Measurements from ENCODE around the gene DLK1.

The DLK1 gene

DNA sequence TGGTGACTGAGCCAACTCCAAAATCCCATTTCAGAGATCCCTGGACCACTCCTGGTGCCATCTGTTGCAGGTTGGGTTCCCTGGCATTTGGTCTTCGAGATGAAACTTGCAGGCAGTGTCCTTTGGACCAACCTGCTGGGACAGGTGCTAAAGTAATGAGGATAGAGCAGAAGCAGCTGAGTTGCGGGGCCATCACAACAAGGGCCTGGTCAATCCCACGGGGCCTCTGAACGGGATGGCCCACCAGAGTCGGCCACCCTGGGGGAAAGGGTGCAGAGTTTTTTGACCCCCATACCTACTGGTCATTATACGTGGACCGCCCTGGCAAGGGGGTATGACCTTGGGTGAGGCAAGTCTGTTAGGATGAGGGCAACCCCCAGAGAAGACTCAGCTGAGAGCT lies 39.3 kb downstream of the DLK1 start:
- DNase-seq = no peak

DNA sequence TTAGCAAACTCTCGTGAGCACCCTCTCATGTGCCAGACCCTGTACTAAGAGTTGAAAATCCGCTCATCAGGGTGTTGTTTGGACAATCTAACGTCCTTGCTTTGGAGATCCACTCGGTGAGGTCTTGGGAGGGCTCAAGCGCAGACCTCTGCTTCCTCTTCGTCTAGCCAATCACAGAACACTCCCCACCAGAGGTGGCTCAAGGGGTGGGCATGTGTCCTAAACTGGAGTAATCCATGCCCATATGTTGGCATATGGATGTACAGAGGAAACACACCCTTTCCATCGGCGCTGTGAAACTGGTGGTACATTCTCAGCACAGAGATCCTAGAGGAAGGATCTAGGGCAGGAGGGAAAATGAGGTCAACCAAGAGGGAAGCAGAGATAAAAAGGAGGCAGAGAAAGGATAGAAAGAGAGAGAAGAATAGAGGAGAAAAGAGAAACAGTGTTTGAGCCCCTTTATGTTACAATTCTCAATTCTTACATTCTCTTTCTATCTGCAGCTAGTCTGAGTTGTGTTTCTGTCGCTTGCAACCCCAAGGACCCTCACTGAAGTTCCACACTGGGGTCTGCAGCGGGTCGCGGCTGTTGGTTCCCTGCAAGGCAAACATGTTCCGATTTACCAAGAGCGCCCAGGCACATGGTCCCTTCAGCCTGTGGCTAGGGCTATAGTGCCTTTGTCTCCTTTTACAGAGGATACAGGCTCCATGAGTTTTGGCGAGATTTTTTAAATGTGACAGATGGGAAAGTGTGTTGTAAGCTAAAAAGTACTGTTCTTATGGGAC lies 40.5 kb downstream of the DLK1 start:
- no peak for DNase-seq

DNA sequence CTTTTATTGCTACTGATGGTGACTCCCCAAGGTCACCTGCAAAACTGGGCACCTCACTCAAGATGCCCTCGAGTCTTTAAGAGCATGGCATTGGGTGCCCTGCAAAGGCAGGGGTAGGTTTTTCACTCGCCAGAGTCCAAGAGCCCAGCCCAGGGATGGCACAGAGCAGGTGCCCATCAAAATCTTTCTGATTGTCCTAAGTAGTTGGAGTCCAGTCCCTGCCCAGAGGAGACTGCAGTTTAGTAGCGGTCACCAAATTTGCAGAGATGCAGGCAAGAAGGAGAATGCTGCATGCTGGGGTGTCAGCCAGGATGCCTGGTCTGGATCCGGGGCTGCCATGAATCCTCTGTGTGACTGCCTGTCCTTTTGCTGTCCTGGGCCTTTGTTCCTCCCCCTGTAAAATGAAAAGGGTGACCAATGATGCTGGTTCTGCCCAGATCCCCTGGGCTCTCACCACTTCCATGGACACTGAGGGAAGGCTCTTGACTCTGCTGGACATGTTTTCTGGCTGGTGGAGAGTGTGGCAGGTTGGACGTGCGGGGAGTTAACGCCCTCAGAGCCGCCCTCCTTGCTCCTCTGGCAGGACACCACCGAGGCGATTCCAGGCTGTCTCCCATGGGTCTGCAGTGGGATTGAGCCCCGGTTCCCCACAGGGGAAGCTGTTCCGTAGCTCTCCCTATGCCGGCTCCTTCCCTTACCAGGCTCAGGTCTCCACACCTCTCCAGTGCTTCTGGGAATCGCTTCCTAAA lies 41.3 kb downstream of the DLK1 start:
- DNase-seq = no peak

DNA sequence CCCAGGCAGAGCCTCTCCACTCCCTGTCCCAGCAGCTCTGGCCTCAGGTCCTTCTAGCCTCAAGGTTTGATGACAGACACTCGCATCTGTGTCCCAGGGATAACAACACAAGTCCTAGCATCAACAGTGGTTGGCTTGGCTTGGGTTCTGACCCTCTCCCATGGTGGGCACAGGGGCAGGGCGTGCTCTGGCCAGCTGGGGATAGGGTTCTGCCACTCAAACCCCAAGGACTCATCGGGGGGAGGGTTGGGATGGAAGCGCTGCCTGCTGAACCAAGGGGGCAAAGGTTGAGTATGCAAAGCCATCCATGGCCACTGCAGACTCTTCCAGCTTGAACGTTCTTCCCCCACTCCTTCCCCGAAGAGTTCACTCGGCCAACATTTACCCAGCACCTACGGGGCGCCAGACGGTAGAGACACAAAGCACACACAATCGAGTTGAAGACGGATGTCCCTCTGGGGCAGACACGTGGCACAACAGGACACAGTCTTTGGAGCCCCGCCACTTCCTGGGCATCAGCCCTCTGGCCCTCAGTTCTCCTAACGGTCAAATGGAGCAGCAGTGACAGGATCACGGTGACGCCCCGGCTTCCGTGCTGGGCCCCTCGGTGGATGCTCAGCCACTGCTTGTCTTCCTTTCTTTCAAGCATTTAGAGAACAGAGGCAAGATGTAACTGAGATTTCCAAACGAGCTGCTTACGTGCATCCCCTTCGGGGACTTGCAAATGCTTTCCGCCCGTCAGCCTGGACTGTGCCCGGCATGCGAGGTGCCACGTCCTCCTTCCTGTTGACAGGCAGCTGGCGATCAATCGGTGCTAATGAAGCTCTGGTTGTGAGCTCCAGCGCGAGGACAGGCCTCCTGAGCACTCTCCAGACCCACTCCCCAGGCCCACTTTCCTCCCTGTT lies 42.6 kb downstream of the DLK1 start:
- DNase-seq = no peak

DNA sequence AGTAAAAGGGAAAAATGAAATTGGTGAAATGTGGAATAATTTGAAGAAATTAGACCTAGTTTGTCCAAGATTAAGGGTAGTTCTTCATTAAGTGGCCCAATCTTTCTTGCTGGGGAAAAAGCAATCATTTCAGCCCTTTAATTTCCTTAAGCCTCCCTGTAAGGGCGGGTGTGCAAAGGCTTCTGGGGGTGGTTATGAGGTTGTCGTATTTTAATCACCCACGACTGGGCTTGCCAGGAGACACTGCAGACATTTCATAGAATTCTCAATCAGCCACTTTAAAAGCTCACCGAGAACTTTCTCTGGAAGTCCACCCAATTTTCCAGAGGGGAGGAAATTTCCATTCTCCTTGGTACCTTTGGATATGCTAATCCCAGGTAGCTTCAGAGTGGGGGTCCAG lies 43.4 kb downstream of the DLK1 start:
- DNase-seq = no peak

DNA sequence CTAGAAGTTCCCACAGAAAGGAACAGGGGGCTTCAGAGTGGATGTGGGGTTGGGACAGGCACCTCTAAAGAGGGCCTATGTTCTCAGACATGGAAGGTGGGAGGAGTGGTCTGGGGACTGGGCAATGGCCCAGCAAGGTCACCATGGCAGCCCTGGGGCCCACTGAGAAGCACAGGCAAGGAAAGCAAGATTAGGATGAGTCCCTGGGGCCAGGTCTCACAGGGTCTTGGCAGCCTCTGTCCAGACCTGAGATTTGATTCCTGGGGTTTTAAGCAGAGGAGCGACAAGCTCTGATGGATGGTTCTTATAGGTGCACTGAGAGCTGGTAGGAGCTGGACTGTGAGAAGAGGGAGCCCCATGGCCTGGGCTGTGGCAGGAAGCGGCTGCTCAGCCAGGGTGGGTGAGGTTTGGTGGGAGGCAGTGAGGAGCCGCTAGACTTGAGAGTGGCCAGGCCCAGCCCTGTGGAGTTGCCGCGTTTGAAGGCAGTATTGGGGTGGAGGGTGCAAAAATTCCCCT lies 44.0 kb downstream of the DLK1 start:
- no peak for DNase-seq

DNA sequence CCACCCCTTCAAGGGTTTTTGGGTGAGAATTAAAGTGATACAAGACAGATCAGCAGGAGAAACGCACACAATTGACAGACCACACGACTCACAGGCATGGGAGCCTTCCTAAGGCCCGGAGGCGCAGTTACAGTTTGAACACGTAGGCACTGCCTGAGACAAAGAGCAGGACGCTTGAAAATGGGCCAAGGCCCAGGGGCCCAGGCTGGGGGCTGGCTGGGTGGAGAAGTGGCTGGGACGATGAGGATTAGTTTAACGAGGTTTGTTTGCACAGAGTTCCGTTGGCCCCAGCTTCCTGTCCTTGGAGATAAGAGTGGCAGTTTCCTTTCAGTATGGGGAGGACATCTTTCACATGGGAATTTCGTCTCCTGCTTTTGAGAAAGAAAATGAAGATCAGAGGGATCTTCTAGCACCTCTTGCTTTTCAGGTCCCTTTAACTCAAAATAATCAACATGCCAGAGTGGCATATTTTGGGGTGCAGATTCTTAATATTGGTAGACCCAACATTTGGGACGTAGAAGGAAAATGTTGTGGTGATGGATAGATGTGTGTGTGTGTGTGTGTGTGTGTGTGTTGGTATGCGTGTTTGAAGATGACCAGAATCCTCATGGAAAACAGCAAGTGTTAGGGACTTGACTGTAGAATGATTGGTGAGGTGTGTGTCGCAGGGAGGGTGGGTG lies 44.6 kb downstream of the DLK1 start:
- DNase-seq = peak; percentile 39

DNA sequence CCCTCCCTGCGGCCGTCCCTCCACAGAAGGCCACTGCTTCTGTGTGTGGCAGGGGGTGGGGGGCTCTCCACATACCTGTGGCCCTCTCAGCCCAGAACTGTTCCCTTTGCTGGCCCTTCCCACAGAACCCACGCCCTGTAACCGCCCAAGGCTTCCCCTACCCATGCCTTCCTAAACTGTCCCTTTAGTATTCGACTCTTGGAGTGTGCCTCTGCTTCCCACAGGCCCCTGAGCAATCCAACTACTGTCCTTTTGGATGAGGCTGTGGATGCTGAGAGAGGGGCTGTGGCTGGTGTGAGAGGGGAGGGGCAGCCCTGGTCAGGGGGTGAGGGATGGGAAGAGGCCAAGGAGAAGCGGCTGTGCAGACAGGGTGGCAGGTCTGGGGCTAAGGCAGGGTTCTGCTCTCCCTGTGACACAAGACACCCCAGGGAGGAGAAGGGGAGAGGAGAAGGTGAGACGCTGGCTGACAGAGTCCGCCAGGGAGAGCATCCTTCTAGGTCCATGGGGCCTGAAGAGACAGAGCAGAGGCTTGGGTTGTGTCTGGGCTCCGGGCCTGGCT lies 46.0 kb downstream of the DLK1 start:
- DNase-seq = no peak

DNA sequence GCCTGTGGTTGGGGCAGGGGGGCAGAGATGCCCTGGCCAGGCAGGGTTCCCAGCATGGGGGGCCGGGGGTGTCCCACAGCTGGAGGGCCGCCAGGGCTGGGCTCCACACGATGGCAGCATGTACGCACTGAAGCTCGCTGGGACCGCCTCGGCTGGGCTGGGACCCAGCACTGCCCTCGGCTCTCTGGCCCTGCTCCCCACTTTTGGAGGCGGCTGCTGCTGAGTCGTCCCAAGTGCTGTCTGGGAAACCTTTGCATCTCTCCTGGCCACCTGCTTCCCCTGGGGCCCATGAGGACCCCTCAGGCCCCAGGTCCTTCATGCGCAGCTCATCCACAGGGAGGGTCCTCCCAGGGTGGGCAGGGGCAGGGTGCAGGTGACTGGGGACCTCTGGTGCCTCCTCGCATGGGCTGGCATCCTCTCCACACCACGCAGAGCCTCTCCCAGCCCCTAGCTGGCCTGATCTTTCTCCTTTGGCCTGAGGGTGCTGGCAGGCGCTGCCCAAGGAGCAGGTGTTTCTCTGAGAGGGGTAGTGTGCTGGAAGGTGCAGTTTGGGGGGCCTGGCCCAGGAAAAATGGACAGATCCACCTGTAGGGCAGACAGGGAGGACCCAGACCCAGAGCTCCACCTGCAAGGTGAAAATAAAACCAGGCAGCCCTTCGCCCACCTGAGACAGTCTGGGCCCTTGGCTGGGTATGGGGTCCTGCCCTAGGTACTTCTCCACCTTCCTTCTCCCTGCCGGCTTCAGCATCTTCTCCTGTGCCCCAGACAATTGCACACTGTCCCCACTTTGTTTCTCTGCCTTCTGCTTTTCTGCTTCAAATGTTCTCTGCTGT lies 46.9 kb downstream of the DLK1 start:
- DNase-seq = no peak

DNA sequence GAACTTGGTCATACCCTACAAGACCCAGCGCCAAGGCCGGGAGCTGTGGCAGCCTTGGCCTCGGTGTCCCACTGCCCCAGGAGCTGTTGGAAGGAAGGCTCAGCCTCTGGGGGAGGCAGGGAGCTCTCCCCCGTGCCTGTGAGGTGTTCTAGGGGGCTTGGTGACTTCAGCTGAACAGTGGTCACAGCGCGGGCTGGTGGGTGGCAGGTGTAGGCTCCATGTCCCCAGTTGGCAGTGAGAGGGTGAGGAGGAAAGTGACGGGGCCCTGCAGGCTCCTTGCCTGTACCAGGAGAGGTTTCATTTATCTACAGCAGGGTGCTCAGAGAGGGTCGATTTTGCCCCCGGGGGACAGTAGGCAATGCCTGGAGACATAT lies 47.5 kb downstream of the DLK1 start:
- DNase-seq = no peak

DNA sequence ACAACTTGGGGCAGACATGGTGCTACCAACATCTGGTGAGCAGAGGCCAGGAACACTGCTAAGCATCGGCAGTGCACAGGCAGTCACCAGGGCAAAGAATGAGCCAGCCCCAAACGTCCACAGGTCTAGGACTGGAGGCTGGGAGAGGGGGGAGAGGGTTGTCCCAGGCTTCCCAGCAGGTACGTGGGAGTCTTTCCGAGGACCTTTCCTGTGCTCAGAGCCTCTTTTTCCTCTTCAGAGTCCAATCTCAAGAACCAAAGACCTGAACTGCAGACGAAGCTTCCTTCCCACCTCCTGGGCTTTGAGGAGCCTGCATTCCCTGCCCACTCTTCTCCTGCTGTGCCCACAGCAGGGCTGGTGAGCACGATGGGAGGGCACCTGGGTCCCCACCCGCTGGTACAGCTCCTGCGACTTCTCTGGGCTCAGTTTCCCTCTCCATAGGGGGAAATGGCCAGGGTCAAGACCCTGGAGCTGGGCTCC lies 48.7 kb downstream of the DLK1 start:
- DNase-seq = no peak

DNA sequence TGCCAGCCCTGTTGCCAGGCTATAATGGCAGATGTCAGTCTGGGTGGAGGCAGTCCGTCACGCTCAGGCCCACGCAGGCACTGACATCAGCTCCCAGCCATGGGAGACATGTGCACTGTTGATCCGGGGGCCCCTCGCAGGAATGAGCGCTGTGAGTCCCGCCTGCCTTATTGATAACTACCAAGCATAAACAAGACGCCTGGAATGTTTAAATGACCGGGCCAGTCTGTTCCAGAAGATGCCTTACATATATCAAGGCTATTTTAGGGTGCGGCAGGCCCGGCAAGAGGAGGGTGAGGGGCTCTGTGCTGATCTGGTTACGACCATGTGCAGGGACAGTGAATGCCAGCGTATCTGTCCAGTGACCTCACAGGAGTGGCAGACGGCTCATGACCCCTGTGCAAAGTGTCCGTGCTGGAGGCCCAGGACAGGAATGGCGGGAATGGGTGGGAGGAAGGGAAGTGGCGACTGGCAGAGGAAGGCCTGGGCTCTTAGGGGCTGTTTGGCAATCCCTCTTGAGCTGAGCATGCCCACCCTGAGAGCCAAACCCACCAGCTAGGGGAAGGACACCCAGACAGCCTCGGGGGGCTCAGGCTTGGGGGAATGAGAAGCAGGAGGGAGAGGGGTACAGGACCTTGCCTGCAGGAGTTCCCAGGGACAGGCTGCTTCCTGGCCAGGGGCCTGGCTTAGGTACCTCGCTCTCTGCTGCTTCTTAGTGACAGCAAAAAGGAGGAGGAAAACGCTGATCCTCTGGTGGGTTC lies 49.3 kb downstream of the DLK1 start:
- DNase-seq = no peak

DNA sequence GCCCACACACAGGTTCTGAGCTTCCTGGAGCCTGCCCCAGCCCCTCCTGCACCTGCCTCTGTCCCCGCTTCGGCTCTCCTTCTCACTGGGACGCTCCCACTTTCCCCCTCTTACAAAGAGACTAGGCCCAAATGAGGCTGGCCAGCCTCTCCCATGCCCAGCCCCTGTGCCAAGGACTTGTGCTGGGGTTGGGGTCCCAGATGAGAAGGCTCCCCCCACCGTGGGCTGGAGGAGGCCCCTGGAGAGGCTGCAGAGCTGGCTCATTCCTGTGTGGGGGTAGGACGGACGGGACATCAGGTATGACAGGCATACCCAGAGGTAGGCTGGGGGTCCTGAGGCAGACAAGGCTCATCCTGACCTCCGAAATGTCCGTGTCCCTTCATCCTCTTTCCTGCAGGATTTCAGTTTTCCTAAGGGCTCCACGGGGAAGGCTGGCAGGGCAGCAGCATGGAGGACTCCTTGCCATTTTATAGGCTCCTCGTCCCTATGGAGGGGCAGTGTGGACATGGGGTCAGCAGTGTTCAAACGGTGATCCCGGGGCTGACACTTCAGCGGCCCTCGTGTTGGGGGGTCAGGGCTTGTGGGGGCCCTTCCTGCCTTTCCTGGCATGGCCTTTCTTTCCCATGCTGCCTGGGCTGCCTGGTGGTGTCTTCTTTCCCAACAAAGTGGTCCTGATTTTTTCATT lies 50.1 kb downstream of the DLK1 start:
- DNase-seq = no peak

DNA sequence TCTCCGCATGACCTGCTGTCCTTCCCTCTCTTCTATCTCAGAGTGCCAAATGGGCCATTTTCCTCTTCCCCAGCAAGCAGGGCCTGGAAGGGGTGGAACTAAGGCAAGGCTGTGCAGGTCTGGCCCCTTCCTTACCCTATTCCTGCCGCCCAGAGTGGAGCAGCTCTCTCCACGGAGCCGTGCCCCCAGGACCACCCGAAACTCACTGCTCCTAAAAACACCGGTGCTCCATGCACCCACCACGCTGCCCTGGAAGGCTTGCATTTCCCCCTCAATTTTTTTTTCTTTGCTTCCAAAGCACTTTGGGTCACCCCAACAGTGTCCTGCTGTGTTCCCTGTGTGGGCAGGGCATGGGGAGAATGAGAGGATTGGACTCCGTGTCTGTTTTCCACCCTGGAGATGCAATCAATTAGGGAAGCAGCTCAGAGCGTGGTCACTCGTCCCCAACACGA lies 50.7 kb downstream of the DLK1 start:
- DNase-seq = no peak

DNA sequence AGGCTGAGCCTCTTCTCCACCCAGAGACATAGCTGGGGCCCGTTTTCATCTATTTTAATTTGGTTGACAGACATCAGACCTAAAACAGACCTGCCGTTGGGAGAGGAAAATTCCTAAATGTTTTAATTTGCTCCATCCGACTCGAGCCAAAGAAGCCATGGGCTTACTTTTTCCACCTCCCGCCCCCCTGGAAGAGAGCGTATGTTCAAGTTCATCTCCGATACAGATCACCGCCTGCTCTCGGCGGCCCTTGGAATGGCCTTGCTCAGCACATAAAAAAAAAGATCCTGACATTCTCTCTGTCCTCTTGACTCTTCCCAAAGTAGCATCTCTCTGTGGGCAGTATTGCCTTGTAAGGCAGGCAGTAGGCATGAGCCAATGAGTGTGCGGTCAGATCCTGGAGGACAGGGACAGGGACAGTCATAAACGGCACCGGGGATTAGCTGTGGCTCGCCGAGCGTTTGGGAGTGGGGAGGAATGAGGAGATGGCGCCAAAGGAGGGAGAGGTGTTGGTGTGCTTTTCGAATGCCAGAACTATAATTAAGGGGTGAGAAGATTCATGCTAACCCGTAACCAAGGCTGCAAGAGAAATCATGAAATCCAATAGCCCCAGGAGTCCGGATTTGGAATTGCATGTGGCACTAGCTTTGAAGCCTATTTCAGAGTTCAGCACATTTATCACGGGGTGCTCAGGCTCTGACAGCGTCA lies 51.3 kb downstream of the DLK1 start:
- DNase-seq = no peak

DNA sequence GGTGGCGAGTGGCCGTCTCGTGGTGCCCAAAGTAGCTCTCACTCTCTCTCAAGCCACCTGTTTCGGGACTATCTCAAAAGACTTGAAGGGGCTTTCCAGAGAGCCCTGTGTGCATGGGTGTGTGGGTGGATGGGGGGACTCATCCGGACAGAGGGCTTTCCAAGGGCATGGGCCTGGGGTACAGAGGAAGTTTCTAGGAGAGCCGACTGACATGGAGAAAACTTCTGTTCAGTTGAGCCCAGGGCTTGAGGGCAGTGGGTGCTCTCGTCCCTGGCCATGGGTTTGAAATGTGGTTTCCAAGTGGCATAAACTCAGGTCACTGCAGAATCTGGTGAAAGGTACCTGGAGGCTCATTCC lies 51.8 kb downstream of the DLK1 start:
- no peak for DNase-seq

DNA sequence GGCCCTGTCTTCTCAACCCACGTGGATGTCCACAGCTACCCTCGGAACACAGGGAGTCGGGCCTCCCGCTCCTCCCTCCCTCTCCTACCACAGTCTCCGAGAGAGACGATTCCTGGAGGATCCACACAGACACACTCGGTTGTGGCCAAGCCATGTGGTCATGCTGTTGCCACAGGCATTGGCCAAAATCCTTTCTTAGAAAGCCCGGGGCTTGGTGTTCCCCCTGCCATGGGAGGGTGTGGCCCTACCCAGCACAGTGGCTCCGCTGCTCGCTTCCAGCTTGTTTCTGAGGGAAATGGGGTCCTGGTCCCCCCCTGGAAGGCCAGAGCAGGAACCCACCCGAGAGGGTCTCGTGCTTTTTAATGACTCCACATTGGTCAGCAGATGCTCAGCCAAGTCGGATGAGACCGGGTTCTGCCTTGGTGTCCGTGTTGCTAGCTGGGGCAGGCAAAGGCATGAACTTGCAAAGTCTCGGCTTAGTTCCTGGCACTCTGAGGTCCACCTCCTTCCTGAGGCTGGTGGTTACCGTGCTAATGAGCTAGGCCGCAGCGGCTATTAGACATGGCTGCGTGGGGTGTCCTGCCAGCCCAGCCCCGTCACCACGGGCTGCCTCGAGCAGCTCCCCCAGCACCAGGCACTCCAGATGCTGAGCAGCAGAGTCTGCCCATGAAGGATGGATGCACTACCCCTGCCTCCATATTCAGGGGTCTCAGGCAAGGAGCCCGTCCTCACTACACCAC lies 52.4 kb downstream of the DLK1 start:
- DNase-seq = no peak

DNA sequence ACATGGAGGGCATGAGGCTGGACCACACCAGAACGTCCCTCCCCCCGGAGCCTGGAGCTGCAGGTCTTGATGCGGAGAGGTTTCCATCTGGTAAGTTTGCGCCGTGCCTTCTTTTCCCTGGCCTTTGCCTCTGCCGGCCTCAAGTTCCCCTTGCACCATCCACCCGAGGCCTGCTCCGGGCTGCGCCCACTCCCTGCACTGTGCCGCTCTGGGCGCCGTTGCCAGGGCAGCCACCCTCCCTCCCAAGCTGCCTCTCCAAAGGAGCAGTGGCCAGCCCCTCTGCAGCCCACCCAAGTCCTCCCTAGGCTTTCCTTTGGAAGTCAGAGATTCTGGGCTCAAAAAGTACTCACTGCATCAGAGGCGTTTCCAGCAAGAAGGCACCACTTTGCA lies 53.0 kb downstream of the DLK1 start:
- no peak for DNase-seq

DNA sequence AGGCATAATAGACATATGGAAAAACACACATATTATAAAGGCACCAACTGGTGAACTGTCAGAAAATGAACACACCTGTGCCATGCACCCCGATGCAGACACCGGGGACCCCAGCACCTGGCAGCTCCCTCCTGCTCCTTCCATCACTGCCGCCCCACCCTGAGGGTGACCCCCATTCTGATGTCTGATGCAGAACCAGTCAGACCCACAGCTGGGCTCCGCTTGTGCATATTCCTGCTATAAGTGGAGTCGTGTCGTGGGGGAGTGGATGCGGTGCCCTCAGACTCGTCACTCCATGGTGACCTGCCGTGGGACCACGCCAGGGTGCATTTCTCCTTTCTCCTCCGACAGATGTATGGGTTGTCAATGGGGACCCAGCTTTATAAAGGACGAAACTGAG lies 53.6 kb downstream of the DLK1 start:
- DNase-seq = no peak
